ENCODE data around the gene AHCYL2.
"Not testable (repeated sequence)": the region's sequence is repeated elsewhere in the genome, so short reads cannot be mapped to it uniquely, and the experiment has no call there.

AHCYL2 gene

DNA sequence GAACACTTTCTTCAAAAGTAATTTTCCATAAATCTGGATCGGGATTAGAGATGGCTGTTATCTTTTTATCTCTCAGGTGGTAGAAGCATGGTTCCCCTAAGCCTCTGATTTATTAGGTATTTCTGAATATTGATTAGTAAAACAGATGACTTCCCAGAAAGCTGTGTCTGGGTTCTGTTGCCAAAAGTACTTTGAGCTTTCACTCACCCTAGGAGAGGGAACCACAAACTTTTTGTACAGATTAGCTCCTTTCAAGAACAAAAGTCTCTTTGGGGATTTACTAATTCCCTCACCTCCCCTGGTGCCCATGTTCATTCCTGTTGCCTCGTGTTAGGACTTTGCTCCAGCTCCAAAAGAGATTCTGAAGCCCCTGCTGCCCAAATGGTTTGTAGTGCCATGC, 162.7 kb downstream of the AHCYL2 start:
- no peak for DNase-seq

DNA sequence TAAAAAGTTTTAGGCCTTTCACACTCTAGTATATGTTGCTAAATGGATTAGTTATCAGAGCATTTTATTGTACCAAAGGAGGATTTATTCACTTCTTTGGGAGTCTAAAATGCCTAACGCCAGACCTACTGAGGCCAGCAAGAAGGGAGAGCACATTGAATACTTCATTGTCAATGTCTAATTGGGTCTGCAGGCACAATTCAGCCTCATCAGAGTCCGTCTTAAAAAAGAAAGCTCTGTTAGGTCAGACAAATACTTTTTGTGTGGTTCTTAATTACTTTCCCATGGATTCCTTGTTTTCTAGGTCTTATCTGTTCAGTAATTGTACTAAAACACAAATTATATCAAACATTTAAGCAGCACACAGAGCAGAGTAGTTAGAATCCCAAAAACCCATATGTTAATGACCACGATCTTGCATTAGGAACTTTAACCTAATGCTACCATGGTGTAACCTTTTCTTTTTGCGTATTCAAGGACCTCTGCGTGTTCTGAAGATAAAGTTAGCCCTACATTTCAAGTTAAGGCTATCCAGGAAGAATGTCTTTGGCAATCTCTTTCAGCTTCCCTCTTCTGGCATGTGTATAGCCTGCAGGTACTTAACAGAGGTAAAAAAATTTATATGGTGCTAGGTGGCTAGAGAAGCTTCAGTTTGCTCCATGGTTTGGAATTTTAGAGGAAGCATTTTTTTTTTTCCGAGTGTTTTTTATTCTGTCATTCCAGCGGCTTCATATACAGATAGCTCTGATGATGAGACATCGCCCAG, 163.7 kb downstream of the AHCYL2 start:
- DNase-seq = no peak

DNA sequence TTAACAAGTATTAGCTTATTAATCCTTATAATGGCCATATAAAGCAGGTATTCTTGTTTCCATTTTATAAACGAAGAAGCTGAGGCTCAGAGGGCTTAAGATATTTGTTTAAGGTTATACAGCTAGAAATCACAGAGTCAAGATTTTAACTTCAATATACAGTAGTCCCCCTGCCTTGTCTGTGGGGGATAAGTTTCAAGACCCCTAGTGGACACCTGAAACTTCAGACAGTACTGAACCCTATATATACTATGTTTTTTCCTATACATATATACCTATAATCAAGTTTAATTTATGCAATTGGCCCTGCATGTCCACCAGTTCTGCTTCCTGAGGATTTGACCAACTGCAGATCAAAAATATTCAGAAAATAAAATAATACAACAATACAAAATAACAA, 165.0 kb downstream of the AHCYL2 start:
- no peak for DNase-seq

DNA sequence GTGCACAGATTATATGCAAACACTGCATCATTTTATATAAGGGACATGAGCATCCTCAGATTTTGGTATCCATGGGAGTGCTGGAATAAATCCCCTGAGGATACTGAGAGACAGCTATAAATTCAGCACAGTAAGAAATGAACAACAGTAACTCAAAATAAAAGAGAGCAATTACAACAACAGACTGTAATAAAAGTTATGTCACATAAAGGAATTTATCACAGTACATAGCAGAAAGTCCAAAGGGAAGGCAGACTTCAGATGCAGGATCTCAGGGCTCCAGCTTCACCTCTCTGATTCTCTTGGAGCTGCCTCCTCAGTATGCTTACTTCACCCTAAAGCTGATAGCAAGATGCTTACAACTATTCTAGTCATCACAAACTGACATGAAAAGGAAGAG, 165.5 kb downstream of the AHCYL2 start:
- DNase-seq = no peak

- DNase-seq = no peak
Observed at GRCh38 chr7:129391546-129392171, 166.8 kb downstream of the AHCYL2 start.

DNA sequence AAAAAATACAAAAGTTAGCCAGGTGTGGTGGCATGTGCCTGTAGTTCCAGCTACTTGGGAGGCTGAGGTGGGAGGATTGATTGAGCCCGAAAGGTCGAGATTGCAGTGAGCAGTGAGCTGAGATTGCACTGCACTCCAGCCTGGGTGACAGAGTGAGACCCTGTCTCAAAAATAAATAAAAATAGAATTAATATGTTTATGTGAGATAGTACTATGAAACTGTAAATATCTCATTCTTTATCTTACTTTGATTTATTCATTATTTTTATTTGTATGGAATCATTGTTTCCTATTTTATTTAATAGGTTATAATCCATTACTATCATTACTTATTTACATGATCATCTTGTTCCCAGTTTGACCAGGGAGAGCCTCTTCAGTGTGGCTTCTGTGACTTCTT, 168.4 kb downstream of the AHCYL2 start:
- no peak for DNase-seq

- no peak for DNase-seq
Observed at GRCh38 chr7:129394101-129394500, 169.3 kb downstream of the AHCYL2 start.

DNA sequence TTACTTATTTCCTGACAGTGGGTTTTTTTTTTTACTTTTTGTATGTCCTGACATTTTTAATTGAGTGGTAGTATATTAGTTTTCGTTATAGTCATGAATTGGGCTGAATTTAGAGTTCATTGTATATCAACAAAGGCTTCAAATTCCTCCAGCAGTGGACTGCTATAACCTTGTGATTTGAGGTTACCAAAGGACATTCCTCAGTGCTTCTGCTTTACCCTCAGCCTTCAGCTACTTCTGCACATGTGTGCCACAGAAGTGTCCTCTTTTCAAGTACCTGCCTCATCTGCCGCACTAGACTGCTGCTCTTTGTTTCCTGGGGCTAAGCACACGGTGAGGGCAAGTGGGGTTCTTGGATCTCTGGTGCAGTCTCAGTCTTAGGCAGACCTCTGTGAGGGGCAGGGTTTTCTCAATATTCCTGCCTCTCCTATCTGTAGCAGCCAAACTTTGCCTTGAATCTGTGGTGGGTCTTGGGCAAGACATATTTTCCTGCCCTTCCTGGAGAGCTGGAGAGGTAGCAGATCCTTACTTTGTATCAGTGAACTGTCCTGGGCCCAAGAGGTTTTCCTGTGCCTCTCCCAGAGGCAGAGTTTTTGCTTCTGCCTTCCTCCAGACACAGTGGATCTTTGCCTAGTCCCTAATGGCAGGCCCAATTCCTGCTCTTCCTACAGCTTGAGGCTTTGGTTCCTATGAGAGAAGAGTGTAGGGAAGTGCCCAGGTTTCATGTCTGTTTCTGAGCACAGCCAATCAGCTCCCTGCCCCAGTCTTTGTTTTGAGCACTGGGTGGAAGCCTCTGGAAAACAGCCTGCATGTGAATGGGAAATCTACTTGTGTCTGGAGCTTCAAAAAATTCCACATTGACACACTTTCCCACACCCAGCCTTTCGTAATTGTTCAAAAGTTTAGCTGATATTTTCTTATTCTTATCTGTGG, 170.4 kb downstream of the AHCYL2 start:
- no peak for DNase-seq

GRCh38 chr7:129401228-129401966, 176.6 kb downstream of the AHCYL2 start:
- no peak for DNase-seq

DNA sequence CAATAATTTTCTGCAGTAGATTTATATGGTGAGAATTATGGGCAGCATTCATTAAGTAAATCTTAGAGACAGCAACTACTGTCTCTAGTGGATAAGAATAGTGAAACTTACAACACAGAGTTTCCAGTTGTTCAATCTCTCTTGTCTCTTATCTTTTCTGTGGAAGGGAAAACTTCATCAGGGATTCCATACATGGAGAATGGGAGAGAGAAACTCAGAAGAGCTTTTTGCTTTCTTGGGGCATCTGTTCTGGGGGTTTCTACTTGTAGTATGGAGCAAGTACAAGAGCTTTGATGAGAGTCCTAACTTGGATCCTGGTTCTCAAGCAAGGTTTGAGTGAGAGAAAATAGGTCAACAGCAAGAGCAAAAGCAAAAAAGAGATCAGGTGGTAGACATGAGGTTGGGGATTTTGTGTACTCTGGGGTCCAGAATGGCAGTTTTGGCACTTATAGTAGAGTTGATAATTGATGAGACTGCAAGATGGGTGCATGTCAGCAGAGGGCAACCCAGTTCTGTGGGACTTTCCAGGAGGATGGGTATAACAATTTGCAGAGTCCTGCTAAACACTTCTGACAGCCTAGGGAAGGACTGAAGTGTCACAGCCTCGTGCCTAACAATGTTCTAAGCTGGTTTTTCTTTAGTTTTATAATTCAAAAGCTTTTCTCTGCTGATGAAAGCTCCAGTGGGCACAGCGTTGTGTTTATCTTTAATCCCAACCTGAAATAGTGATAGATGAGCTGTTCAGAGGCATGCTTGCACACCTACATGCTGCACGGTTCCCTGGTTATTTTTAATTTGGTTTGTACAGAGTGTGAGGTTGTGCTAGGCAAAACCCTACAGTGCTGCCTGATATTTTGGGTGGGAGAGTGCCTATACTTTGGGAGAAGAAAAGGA, 177.4 kb downstream of the AHCYL2 start:
- no peak for DNase-seq

DNA sequence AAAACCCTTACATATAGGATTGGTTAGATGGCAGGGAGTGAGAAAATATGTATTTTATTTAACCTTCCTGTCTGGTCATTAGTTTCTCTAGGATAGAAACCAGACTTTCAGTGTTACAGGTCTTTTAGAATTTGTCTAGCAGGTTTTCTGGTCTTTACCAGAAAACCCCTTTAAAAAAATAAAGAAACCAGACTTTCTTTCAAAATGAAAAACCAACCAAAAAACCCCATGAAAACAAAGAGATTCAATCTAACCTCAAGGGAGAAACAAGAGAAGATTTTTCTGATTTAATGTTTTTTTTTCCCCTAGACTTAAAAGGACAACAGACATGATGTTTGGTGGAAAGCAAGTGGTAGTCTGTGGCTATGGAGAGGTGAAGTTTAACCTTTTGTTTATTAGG, 180.7 kb downstream of the AHCYL2 start:
- DNase-seq = no peak

DNA sequence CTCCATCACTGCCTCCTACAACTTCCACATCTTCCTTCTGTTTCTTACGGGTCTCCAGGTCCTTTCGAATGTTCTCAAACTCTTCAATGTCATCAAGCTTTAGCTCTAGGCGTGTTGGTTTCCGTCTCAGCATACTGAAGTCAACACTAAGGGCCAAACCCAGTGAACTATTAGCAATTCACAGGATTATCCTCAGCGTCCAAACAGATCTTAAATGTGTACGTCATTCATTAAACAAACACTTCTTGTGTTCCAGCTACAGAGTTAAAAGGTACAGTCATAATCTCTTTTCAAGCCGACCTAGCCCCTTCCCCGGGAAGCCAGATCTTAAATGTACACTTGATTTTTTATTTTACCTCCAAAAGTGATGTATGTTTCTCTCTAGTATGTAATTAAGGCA, 185.4 kb downstream of the AHCYL2 start:
- DNase-seq = not testable (repeated sequence)

GRCh38 chr7:129412501-129412900, 187.7 kb downstream of the AHCYL2 start:
- no peak for DNase-seq

DNA sequence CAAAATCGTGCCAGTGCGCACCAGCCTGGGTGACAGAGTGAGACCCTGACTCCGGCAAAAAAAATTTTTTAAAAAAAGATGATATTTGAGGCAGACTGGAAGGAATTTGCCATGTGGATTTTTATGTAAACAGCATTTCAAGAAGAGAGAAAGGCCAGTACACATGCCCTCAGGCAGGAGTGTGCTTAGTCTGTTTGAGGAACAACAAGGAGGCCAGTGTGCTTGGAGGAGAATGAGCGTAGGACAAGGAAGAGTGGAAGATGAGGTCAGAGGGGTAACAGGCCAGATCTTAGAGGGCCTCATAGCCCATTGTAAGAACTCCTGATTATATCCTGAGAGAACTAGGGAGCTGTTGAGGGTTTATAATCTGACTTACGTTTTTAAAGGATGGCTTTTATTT, 192.2 kb downstream of the AHCYL2 start:
- no peak for DNase-seq

DNA sequence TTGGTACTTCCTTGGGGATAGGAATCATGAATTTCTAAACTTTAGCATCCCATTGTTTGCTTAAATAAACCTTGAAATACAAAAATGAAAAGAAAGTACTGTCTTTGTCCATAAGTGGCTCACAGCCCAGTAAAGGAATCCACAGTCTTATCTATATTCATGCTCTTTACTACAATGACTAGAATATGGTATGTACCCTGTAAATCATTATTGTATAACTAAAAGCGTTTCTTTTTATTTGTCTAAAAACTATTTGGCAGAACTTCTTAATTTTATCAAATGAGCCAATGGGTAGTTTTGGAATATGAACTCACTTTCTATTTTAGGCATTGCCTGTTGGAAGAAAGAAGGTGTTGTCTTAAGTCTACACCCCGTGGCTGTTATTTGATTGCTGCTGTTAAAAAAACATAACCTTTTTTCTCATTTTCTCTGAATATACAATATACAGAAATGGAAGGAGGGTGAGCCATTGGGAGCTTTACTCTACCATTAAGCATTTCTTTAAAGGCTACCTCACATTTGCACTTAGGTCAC, 197.0 kb downstream of the AHCYL2 start:
- DNase-seq = no peak

GRCh38 chr7:129422727-129423126, 197.9 kb downstream of the AHCYL2 start:
- no peak for DNase-seq

DNA sequence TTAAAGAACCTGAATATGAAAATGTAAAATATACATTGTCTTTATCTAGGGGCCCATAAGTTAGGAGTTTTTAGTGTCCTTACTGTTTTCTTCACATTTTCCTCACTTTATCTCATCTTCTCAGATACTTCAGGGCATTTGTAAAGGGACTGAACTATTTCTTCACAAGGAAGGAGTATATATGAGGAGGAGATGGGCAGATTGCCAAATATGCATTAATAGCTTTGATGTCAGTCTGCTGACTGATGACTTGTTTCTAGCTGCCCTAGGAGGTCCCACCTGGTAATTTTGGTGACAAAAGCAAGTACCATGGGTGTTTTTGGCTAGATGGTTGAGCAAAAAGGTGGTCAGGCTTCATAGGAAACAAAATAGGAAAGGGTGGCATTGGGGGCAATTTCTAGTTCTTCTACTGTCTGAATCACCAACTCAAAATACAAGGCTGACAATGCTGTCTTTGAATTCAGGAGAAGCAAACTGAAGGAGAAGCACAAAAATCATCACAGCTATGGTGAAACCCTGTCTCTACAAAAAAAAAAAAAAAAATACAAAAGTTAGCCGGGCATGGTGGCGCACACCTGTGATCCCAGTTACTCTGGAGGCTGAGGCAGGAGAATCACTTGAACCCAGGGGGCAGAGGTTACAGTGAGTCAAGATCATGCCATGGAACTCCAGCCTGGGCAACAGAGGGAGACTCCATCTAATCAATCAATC, 199.0 kb downstream of the AHCYL2 start:
- DNase-seq = no peak

DNA sequence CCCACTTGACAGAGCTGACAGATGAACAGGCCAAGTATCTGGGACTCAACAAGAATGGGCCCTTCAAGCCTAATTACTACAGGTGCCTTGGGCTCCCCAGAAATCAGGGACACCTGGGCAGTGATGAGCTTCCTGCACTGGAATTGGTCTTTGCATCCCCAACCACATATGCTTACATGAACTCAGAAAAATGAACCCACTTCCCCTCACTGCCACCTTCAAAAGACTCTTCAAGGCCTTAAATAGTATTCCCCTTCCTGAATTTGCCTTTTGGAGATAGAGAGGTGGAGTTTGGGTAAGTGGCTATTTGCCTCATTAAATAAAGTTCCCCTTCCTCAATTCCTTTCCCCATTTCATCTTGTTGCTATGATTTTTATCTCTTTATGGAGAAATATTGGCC, 201.7 kb downstream of the AHCYL2 start:
- DNase-seq = no peak

GRCh38 chr7:129427526-129428045, 202.8 kb downstream of the AHCYL2 start:
- DNase-seq = no peak

- DNase-seq = no peak
Observed at GRCh38 chr7:129431911-129432643, 207.2 kb downstream of the AHCYL2 start.

Data from midbrain (tissue), 1 donor.